CD4-positive, alpha-beta T cell treated with Interleukin-12 subunit alpha and Interleukin-12 subunit beta, for 1 hour (primary cell): Measurements from ENCODE around the gene ZDHHC20.

Experiments used
- DNase-seq: peaks from one replicate; pipeline ENCODE4 v3.0.0-alpha.2; 2020

ZDHHC20 gene

DNA sequence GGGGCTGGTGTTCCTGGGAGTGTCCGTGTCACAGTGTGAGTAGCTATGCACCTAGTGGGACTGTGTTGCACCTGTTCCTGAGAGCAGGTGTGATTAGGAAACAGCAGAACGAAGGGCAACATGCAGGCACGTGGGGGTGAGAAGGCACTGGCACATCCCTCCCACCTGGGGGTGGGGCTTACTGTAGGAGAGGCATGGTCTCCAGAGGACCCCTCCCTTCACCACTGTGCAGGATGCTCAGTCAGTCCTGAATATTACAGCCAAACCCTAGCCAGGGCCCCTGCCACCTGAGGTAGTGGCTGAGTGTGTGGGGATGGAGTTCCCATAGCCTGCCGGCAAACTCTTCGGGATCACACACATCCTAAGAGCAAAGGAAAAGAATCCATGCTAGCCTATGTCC lies 99.2 kb downstream of the ZDHHC20 start:
- DNase-seq = no peak

DNA sequence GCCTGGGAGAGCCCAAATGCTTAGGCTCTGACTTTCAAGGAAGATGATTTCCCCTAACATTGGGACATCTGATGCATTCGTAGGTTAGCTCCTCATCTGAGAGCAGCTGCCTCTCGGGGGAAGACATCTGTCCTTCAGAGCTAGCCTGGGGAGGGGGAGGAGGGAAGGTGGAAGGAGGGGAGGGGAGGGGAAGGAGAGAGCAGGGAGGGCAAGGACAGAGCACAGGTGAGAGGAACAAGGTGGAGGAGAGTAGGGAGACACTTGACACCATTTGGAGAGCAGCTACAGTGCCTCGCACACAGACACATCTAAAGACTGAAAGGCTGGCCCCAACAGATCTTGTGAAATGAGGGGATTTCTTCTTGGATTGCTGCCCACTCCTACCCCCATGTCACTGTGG lies 103.8 kb downstream of the ZDHHC20 start:
- no peak for DNase-seq

DNA sequence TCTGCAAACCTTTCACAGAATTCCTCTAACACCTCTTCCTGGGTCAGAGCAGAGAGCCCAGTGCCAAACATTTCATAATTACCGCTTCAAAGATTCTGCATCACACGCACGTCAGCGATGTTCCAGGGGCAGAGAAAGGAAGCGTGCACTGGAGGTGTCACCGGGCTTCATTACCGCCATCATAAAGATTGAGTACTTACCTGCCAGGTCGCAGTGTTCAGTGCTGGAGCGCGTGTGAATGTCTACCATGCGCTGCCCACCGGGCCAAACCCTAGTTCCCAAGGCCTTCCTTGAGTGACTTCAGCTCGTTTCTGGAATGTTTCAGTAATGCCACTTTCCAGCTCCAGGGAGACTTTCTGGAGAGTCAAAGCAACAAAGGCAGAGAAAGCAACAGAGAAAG lies 104.4 kb downstream of the ZDHHC20 start:
- no peak for DNase-seq

DNA sequence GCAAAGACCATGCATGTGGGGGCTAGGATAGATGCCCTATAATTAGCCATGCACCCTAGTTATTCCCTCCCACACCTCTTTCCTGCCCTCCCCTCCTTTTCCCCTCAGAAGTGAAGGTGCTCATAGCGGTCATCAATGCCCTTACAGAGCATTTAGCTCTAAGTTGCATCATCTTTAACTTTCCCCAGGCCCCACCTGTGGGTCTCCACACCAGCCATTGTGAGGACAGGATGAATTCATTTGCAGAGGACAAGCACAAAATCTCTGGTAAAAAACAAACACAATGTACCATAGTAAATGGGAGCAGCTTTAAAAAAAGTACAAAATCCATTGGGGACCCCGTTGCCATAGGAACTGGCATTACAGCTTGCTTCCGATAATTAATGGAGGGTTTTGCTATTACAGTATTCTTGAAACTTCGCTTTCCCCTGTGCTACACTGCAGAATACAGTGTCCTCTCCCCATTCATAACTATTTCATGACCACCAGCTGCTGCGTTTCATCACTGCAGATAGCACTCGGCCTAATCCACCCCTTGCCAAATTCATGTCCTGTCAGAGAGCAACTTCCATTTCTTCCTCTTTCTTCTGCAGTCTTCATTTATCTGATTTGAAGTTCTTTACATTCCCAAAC lies 110.5 kb downstream of the ZDHHC20 start:
- no peak for DNase-seq

DNA sequence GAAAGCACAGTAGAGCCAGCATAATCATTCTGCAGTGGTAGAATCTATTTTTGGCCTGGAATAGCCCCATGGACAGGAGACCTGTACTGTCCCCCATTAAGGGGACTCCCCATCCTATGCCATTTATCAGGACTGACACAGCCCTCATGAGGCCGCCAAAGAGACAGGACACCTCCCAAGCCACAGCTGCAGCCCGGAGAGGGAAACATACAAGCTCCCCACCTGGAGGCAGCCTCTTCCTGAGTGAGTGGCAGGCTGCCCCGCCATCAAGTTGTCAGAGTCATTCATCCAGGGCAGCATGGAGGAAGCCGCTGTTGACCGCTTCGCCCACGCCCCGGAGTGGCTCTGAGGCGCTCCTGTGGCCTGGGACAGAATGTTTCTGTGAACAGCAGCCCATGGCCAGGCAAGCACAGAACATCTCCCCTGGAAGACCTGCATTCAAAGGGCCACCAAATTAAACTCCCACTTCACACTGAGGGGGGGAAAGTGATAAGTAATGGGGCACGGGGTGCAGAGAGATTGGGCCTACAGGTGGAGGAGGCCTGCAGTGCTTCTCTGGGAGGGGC lies 111.3 kb downstream of the ZDHHC20 start:
- DNase-seq = no peak

DNA sequence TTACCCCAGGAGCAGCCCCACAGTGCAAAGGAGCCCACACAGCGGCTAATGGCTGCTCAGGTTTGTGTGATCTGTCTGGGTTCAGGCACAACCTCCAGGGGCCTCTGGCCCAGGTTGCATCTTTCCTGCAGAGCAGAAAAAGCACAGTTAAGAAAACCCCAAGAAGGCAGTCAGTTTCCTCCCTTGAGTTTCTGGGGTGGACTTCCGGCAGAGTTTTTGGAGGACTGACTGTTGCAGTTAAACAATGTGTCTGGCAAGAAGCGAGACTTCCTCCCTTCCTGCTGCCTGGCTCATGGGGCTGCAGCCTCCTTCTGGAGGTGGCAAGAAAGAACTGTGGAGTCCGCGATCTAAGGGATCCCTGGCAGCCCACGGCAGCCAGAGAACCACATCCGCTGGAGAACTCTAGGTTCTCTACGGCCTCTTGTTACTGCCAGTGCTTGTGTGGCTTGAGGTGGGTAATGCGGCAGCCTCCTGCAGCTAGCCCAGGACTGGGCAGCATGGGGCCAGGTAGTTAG lies 114.4 kb downstream of the ZDHHC20 start:
- peak; percentile 32 for DNase-seq

DNA sequence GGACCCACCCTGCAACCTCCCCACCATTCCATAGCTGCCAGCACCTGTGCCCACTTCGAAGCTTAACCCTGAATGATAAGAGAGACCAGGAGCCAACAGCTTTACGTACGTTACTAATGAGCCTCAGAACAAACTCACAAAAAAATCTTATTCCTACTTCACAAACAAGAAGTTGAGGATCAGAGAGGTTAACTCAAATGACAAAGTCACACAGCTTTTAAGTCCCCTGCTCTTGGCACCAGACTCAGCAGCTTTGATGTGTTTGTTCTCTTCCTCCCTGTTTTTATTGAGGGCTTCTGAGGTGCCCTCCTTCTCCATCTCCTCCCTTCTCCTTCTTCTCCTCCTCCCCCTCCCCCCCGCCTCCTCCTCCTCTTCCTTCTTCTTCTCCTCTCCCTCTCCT lies 115.4 kb downstream of the ZDHHC20 start:
- DNase-seq = no peak

DNA sequence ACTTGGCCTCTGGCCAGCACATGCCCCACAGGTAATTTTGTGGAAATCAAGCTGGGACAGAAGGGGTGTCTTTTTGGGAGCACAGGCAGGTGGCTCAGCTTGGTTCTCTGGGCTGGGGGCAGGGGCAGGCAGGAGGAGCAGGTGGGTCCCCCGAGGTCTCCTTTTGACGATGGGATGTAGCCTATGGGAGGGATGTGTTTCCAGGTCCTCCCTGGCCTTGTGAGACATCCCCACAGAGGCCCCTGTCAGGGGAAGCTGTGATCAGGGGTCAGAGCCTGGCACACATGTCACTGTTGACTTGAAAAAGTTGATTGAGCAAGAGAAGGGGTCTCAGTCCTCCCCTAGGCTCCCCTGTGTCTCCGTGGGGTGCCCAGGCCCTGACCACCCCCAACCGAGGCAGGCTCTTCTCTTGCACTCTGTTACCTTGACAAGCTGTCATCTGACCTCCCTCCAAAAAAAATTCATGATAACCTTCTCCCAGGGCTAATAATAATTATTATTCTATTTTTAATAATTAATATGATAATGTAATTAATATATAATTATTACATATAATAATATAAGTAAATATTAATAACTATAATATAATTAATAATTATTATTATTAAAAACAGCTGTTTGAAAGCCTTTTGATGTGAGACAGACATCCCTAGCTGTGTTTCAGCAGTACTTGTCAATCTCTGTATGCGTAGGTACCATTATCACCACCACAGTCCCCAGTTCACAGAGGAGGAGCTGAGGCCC lies 116.2 kb downstream of the ZDHHC20 start:
- DNase-seq = no peak

DNA sequence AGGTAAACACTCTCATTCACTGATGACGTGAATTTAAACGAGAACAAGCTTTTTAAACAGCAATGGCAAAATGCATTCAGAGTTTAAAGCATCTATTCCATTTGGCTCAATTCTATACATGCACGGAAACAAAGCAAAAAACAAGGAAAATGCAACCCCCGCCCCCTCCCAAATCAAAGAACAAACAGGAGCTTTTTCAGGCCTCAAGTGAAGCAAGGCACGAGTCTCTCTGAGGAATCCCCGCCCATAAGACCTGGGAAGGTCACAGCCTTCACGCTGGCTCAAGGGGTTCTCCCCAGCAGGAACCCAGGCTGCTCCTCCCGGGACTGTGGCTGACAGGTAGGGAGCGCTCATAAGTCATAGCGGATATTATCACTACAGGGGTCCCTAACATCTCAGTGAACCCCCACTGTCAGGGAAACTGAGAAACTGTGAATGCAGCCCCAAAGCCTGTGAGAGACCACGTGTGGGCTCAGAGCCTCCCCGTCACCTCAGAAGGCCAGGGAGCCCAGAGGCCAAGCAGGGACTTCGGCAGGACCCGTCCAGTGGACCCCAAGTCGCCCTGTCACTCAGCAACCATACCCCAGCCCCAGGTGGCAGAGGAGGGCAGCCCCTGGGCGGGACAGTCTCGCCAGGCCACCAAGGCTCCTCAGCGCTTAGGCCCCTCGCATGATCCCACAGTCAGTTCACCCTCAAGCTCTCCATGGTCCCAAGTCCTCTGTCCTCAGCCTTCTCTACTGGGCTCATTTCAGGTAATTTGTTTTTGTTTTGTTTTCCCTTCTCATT lies 117.3 kb downstream of the ZDHHC20 start:
- no peak for DNase-seq

DNA sequence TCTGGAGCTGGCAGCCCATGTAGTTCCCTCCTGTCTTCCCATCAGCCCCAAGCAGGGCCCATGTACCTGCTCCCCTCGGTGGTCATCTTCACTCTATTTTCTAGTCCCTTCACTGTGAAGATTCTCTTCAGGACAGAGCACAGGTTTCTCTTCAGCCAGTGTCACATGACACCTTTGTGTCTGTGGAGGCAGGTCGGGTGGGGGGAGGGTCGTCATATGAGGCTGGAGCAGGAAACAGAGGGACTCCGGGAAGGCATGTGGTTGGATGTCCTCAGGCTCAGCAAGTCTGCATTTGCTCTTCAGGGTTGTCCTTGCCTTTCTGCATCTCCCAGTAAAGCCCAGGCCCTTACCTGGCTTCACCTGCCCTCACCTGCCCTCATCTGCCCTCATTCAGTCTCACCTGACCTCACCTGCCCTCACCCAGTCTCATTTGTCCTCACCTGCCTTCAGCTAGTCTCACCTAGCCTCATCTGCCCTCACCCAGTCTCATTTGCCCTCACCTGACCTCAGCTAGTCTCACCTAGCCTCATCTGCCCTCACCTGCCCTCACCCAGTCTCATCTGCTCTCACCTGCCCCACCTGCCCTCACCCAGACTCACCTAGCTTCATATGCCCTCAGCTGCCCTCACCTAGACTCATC lies 120.3 kb downstream of the ZDHHC20 start:
- DNase-seq = no peak

DNA sequence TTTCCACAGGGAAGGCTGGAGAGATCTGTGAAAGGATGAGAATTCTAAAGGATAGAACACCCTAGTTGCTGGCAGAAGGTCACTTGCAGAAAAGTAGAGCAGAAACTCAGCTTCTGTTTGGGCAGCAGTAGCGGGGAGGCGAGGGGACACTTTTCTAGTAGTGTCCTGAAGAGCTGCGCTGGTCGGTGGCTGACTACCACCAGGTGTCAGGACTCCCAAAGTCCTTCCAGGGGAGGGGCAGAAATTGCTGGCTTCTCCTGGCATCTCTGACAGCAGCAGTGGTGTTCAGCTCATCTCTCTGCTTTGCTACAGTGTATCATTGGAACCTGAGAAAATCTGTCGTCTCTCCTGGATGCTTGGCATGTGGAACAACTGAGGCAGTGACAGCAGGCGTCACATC lies 120.9 kb downstream of the ZDHHC20 start:
- DNase-seq = no peak

DNA sequence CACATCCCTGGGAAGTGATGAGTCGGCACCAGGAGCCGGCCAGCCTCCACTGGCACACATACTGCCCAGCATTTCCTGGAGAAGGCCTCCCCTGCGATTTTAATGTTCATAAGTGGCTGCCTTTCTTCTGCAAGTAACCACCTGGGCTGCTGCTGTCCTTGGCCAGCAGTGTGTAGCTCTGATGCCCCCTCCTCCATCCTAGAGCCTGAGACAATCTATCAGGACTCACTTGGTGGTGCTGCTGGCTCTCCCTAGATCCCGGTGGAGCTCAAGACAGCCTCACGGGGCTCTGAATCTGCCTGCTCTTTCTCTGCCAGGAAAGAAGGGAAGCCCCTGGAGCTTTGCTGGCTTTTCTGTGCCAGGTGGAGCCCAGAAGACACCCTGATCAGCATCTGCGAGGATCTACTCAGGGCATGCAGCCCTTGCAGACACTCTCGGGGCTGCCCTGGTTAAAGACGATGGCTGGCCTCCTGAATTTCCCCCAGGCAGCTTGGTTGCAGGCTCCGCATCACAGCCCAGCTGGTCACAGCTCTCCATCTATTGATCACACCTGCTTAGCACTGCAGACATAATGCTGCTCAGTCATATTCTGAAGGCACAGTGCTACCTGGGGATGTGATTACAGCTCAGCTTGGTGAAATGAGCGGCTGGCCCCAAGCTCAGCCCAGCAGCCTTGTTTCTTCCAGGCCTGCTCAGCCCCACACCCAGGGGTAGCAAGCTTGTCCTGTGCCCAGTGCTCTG lies 122.3 kb downstream of the ZDHHC20 start:
- DNase-seq = no peak

DNA sequence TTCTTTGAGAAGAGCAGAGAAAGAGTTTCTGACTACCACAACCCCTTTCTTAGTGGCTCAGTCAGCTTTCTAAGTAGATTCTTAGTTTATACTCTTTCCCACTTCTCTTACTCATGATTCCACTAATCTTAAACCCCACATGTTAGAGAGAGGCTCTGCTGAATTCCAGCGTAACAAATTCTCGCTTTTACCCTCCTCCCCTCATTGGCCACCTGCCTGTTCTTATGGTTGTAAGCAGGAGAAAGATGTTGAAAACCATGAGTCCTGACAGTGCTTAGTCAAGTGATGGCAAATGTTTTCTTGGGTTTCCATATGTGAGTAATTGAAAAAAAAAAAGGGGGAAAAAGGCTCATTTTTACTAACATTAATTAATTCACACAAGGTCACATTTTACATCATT lies 125.9 kb downstream of the ZDHHC20 start:
- no peak for DNase-seq

DNA sequence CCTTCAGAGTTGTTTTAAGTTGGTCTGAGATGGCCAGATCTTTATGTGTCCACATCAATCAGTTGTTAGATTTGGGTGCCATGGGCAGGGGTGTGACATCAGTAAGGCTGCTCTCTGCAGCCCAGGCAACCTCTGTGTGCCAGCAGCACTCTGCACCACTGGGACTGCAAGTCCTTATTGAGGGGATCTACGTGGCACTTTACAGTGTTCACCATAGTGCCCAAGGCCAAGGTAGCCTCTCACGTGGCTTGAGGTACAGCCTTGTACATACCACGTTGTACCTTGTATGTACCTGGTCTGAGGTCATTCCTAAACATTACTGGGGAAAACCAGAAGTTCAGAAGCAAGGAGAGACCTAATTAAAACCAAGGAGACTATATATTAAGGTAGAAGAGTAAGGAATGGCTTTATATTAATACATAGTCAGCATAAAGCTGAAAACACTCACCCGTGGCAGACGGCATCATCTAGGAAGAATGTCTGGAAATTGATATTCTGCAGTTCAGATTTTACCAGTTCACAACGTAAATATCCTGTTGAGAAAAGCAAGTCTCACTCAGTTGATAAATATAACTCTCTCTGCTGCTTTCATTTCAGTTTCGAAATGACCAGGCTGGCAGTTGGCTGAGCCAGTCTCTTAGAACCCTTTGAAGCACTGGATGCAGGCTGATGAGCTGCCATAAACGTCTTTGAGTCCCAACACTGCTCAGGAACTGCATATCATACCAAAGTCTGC lies 128.8 kb downstream of the ZDHHC20 start:
- no peak for DNase-seq

DNA sequence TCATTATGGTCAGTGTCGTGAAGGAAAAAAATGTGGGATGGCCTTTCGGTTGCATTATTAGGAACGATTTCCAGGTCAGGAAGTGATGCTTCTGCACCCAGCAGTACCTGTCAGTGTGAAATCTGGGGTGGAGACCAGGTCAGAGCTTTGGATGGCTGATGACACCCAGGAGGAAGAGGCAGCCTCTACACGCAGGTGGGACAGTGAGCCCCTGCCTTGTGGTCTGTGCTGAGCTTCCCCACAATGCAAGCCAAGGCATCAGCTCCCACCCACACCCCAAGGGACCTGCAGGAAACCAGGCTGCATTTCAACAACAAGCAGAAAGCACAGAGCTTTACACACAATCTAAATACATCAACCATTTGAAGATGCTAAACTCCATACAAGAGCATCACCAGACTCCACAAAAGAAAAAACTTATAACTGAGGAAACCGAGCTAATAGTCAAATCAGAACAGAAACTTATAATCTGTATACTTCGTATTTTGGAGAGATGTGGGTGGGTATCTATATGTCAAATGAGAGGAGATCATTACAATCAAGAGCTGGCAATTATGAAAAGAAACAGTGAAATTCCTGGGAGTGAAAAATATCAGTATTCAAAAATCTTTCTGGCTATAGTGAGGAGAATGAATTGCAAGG lies 130.1 kb downstream of the ZDHHC20 start:
- DNase-seq = no peak

DNA sequence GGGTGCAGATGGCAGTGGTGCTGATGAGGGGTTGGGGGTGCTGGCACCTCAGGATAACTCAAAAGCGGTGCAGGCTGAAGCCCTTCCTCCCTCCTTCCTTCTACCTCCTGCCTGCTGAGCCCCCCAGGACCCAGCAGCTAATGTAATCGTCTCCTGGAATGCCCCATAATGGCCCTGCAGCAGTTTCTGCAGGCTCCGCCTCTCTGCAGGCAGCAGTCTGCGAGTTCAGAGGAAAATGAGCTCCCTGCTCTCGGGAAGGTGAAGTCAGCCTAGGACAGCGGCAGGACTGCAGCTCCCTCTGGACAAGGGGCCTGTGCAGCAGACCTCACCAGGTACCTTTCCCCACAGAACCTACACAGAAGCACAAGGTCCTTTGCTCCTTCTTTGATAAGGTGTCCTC lies 130.9 kb downstream of the ZDHHC20 start:
- no peak for DNase-seq

DNA sequence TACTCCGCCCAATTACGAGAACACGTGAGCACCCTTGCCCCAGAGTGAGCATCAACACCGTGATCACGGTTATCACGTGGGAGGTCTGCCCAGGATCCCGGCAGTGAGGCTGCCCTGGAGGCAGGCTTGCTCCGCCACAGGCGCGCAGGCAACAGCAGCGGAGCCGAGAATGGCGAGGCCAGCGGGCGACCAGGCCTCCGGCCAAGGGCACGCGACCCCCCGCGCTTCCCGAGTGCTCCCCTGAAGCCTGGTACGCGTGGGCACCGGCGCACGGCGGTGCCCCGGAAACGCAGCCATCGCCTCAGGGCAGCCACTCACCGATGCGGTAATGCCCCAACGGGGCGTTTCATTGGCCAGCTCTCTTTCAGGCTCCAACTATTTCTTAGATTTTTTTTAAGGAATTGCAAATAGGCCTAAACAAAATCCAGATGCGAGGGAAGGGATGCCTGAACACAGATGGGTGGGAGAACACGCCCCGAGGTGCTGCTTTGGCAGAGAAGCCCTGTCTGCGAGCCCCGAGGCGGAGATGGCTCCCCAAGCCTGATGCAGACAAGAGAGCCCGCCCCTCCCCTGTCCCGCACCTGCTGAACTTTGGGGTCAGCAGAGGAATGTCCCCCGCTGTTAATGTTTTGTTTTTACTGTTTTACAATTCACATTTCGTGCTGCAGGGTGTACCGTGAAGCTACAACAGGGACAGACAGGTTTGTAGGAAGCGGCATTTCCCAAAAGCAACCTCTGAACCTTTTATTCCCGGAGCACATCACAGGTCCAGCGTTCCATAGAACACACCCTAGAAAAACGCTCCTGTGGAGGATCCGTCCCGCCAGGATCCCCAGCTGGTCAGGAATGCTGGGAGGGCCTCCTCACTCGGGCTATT lies 132.7 kb downstream of the ZDHHC20 start:
- DNase-seq = no peak

DNA sequence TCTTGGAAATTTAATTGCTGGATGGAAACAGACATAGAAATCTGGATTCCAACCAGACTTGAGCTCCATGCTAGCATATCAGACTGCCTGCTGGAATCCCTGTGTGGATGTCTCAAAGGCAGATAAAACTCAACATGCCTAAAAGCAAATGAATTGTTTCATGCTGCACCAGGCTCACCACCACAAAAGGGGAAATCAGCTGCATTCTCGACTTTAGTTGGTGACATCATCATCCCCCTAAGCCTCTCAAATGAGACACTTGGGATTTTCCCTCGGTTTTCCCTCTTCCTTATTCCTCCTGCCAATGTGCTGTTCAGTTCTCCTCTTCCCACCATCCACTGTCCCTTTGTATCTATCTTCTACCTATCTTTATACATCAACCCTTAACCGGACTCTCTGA lies 134.3 kb downstream of the ZDHHC20 start:
- DNase-seq = no peak

DNA sequence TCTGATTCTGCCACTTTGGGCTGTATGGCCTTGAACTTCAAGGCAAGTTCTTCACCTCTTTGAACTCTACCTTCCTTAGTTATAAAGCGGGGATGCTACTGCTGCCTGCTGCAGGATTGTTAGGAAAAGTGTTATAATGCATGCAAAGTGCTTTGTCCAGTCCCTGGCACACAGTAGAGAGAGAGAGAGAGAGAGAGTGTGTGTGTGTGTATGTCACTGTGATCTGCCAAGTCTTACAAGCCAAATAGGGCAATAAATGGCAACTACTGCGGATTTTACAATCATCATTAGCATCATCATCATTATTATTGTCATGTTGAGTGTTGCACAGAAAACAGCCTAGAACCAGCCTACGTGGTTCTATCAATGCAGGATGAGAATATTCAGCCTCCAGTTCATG lies 136.1 kb downstream of the ZDHHC20 start:
- DNase-seq = no peak
